A549 (cell line): ENCODE results near the gene CRMP1.

Experiments used
- CEBPB ChIP-seq, 2 experiments: fragments of >200 bp in 1 of 2; sonication (Bioruptor Twin) in 1 of 2; formaldehyde crosslinking in 1 of 2; IDR thresholded peaks; 2 replicates each; pipeline ENCODE4 v1.6.1; 2012 to 2016
- CTCF ChIP-seq: fragments of >200 bp; sonication (Bioruptor Twin); formaldehyde crosslinking; IDR thresholded peaks from 3 replicates; pipeline ENCODE4 v1.5.1; 2016
- FOSL2 ChIP-seq, 2 experiments: fragments of 450-650 bp in 1 of 2; fragments of >200 bp in 1 of 2; sonication (Bioruptor Twin) in 1 of 2; formaldehyde crosslinking; IDR thresholded peaks; 2 replicates each; pipeline versions ENCODE4 v1.5.0 to v1.6.1; 2016 to 2020; ENCODE audit warnings: mild to moderate bottlenecking in 1 of 2, moderate library complexity in 1 of 2
- MYC ChIP-seq: IDR thresholded peaks from 2 replicates; pipeline ENCODE4 v1.6.1; 2012; ENCODE audit warnings: mild to moderate bottlenecking, inconsistent platforms, low read length, improper control_type of control experiment, borderline replicate concordance
- PHF8 ChIP-seq: fragments of 200-600 bp; sonication (generic); IDR thresholded peaks from 2 replicates; pipeline ENCODE4 v1.6.1; 2016; ENCODE audit warnings: low read depth, mild to moderate bottlenecking, antibody characterized with exemption, moderate library complexity, borderline replicate concordance
- POLR2A ChIP-seq: IDR thresholded peaks from 2 replicates; pipeline ENCODE4 v1.6.1; 2012; ENCODE audit warnings: mild to moderate bottlenecking, low read length
- POLR2AphosphoS2 ChIP-seq: conservative IDR thresholded peaks from 2 replicates; pipeline ENCODE4 v1.6.1; 2012; ENCODE audit warnings: low read length, improper control_type of control experiment, inconsistent platforms
- REST ChIP-seq: fragments of 200-600 bp; sonication (generic); IDR thresholded peaks from 2 replicates; pipeline ENCODE4 v1.6.1; 2016; ENCODE audit warnings: antibody characterized with exemption, mild to moderate bottlenecking, moderate library complexity
- RFX5 ChIP-seq: fragments of 450-650 bp; IDR thresholded peaks from 2 replicates; pipeline ENCODE4 v1.7.1; 2014; ENCODE audit warnings: antibody characterized with exemption, mild to moderate bottlenecking, moderate library complexity
- SMC3 ChIP-seq: fragments of >200 bp; sonication (Bioruptor Twin); formaldehyde crosslinking; IDR thresholded peaks from 3 replicates; pipeline ENCODE4 v1.6.1; 2018; ENCODE audit warnings: inconsistent platforms
- TF ChIP-seq, protein P1 (sequence below): IDR thresholded peaks from 2 replicates; pipeline ENCODE4 v1.6.1; 2012
- TF ChIP-seq, protein P2 (sequence below): fragments of 150-350 bp; IDR thresholded peaks from 2 replicates; pipeline ENCODE4 v1.6.1; 2014; ENCODE audit warnings: low read depth, mild to moderate bottlenecking, low read length
- TF ChIP-seq, protein P3 (sequence below): fragments of >200 bp; sonication (Bioruptor Twin); formaldehyde crosslinking; IDR thresholded peaks from 3 replicates; pipeline ENCODE4 v1.6.1; 2016

DNA sequence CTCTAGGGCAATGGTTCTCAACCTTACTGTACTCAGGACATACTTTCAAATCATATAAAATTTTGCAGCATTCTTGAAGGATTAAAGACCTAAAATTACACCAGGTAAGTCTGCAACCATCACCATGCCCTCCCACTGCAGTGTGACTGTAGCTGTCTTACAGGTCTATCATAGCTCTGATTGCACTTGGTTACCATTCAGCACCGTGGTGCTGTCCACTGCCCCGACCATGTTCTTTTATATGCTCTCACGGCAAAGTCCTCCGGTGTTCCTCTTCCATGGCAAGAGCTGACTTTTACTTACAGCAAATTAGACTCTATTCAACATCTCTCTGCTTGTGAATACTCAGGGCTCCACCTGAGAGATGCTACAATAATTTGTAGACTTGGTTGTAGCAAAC, 11.5 kb downstream of the CRMP1 start:
- no peak for TF ChIP-seq CTCF
- TF ChIP-seq REST: peak; percentile 70
- TF ChIP-seq, protein P1, sequence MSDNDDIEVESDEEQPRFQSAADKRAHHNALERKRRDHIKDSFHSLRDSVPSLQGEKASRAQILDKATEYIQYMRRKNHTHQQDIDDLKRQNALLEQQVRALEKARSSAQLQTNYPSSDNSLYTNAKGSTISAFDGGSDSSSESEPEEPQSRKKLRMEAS: no peak
- TF ChIP-seq POLR2AphosphoS2: no peak
- no peak for TF ChIP-seq POLR2A
- TF ChIP-seq MYC: no peak
- TF ChIP-seq, protein P2, sequence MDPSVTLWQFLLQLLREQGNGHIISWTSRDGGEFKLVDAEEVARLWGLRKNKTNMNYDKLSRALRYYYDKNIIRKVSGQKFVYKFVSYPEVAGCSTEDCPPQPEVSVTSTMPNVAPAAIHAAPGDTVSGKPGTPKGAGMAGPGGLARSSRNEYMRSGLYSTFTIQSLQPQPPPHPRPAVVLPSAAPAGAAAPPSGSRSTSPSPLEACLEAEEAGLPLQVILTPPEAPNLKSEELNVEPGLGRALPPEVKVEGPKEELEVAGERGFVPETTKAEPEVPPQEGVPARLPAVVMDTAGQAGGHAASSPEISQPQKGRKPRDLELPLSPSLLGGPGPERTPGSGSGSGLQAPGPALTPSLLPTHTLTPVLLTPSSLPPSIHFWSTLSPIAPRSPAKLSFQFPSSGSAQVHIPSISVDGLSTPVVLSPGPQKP: no peak
- TF ChIP-seq, protein P3, sequence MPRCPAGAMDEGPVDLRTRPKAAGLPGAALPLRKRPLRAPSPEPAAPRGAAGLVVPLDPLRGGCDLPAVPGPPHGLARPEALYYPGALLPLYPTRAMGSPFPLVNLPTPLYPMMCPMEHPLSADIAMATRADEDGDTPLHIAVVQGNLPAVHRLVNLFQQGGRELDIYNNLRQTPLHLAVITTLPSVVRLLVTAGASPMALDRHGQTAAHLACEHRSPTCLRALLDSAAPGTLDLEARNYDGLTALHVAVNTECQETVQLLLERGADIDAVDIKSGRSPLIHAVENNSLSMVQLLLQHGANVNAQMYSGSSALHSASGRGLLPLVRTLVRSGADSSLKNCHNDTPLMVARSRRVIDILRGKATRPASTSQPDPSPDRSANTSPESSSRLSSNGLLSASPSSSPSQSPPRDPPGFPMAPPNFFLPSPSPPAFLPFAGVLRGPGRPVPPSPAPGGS: no peak
- TF ChIP-seq RFX5: no peak
- no peak for TF ChIP-seq CEBPB (IDR thresholded peaks at IDR 0.05)
- no peak for TF ChIP-seq SMC3
- no peak for TF ChIP-seq PHF8
- TF ChIP-seq FOSL2 (IDR thresholded peaks at IDR 0.05): no peak
- no peak for TF ChIP-seq FOSL2 (CRISPR knock-in tag; IDR thresholded peaks at IDR 0.05)
